AG04450 (cell line): ENCODE results near the gene SGMS1. TPM values are rescaled to one million over a fixed set of nuclear protein-coding genes. Genes with fewer than 3 reads are reported as not detected.
"Not testable (repeated sequence)": the region's sequence is repeated elsewhere in the genome, so short reads cannot be mapped to it uniquely, and the experiment has no call there.

Experiments used
- CTCF ChIA-PET: fragments of 300-600, 350-600 bp; formaldehyde crosslinking; extraction: SDS; loops from one replicate; lab custom pipeline; 2022; ENCODE audit warnings: antibody characterized with exemption, inconsistent platforms; lab: Charles Lee
- POLR2A ChIA-PET: fragments of 350-600 bp; formaldehyde crosslinking; extraction: SDS; loops from one replicate; lab custom pipeline; 2021; ENCODE audit warnings: antibody characterized with exemption, inconsistent platforms; lab: Yijun Ruan, JAX
- DNase-seq: peaks from one replicate; pipeline ENCODE4 v3.0.0-alpha.2; 2011; ENCODE audit warnings: low read depth, low spot score
- H3K27ac ChIP-seq: one replicate; pipeline ENCODE4 v1.5.1; 2012; ENCODE audit warnings: low read depth, low read length, control low read depth
- H3K27me3 ChIP-seq: one replicate; pipeline ENCODE4 v1.6.0; 2012; ENCODE audit warnings: low read length; ENCODE audit not compliant: control insufficient read depth, insufficient read depth
- H3K4me3 ChIP-seq: 2 replicates; pipeline ENCODE4 v1.5.1; 2011; ENCODE audit warnings: mild to moderate bottlenecking, low read depth, low read length, control low read depth
- H3K9me3 ChIP-seq: 2 replicates; pipeline ENCODE4 v1.5.1; 2012; ENCODE audit warnings: low read length; ENCODE audit not compliant: control insufficient read depth, insufficient read depth
- CTCF ChIP-seq: IDR thresholded peaks from 2 replicates; pipeline ENCODE4 v1.5.1; 2011; ENCODE audit warnings: low read depth, low read length, control low read depth, inconsistent platforms
- polyA plus RNA-seq: library from polyadenylated mRNA; depleted of rRNA; stranded (reverse); fragments of >200 nt; gene quantifications from 2 replicates; pipeline ENCODE4 v1.2.3, GENCODE V29; 2011

Gene SGMS1
- polyA plus RNA-seq, 1 experiment, result 17.7 TPM

GRCh38 chr10:50275650-50276235, 348.0 kb downstream of the SGMS1 start:
- POLR2A ChIA-PET, result no interaction called here
- DNase-seq, result no peak
- Histone ChIP-seq H3K9me3 (no peaks in the 10 kb centered on the region), H3K27me3 (peaks cover 10% of the 10 kb centered on the region), H3K27ac (no peak overlapping the region), H3K4me3 (no peak overlapping the region)
- TF ChIP-seq CTCF, result peak; percentile 46
- CTCF ChIA-PET, result interaction anchor here (0.6 to 2.5 kb wide), 10 partner anchors 9 to 337 kb away, joined by 3 to 9 read pairs (median 3); no protein-coding TSS in a partner anchor

GRCh38 chr10:50272531-50272930, 351.2 kb downstream of the SGMS1 start:
- ChIA-PET CTCF (no interaction called here), POLR2A (no interaction called here)
- Histone ChIP-seq H3K9me3 (no peaks in the 10 kb centered on the region), H3K27ac (no peak overlapping the region), H3K27me3 (peaks cover 10% of the 10 kb centered on the region), H3K4me3 (no peak overlapping the region)
- no peak for DNase-seq
- no peak for TF ChIP-seq CTCF

GRCh38 chr10:50271564-50272250, 352.0 kb downstream of the SGMS1 start:
- no peaks in the 10 kb centered on the region for H3K9me3 ChIP-seq
- ChIA-PET POLR2A (no interaction called here), CTCF (no interaction called here)
- DNase-seq, result no peak
- no peak for TF ChIP-seq CTCF
- no peak overlapping the region for H3K27ac ChIP-seq
- H3K27me3 ChIP-seq, result peaks cover 8% of the 10 kb centered on the region
- H3K4me3 ChIP-seq, result no peak overlapping the region

GRCh38 chr10:50267877-50268276, 355.9 kb downstream of the SGMS1 start:
- POLR2A ChIA-PET, H3K27ac ChIP-seq, CTCF ChIA-PET, H3K9me3 ChIP-seq, H3K4me3 ChIP-seq, H3K27me3 ChIP-seq, DNase-seq: not testable (repeated sequence)

GRCh38 chr10:50262625-50263024, 361.1 kb downstream of the SGMS1 start:
- H3K4me3 ChIP-seq, H3K27me3 ChIP-seq, H3K27ac ChIP-seq, DNase-seq, POLR2A ChIA-PET, H3K9me3 ChIP-seq, CTCF ChIA-PET: not testable (repeated sequence)

- ChIA-PET POLR2A (no interaction called here), CTCF (no interaction called here)
- peaks cover 2% of the 10 kb centered on the region for H3K27me3 ChIP-seq
- DNase-seq, result no peak
- TF ChIP-seq CTCF, result no peak
- no peaks in the 10 kb centered on the region for H3K9me3 ChIP-seq
- H3K27ac ChIP-seq, result no peak overlapping the region
- no peak overlapping the region for H3K4me3 ChIP-seq
Observed at GRCh38 chr10:50260791-50261281, 362.9 kb downstream of the SGMS1 start.
